ENCODE results near the gene AXIN1.

The AXIN1 gene

GRCh38 chr16:370979-371514, 18.5 kb upstream of the AXIN1 start:
- H3K4me1 ChIP-seq (ENCODE audit: low read length): peaks cover 5% of the 10 kb centered on the region; the same call in 1 of the 2 replicates
- no peaks in the 10 kb centered on the region for H3K36me3 ChIP-seq (replicated peaks; ENCODE audit: insufficient read depth, low read length)
- no peaks in the 10 kb centered on the region for H3K9me3 ChIP-seq (replicated peaks; ENCODE audit: insufficient read depth, low read length)
- DNase-seq: no peak
- no peaks in the 10 kb centered on the region for H4K20me1 ChIP-seq (ENCODE audit: insufficient read depth, low read length)
- H3F3A ChIP-seq (ENCODE audit: insufficient read depth, low read length): no peaks in the 10 kb centered on the region
- H3K27ac ChIP-seq (ENCODE audit: low read length): no peak overlapping the region
- H3K4me2 ChIP-seq (ENCODE audit: low read depth, low read length): peak overlapping the region; percentile 46
- no peaks in the 10 kb centered on the region for H3K27me3 ChIP-seq (replicated peaks; ENCODE audit: insufficient read depth, low read length)
- no peaks in the 10 kb centered on the region for H3K9me2 ChIP-seq (replicated peaks; ENCODE audit: insufficient read depth, low read length)
- H2AFZ ChIP-seq (ENCODE audit: low read length): peak overlapping the region; percentile 36
- 0 out of 2 replicates have a peak, but pooled peaks cover 6% of the 10 kb centered on the region for H3K79me2 ChIP-seq (ENCODE audit: low read length)
- no peak overlapping the region; the same call in 1 of the 2 replicates for H3K9ac ChIP-seq (ENCODE audit: low read length)
- no peak for TF ChIP-seq EZH2phosphoT487 (IDR thresholded peaks at IDR 0.05; ENCODE audit: low read length)
- no peak for TF ChIP-seq EZH2 (optimal IDR thresholded peaks at IDR 0.05; ENCODE audit: low read depth, low read length)
- TF ChIP-seq CTCF (IDR thresholded peaks at IDR 0.05; ENCODE audit: low read length): no peak
- H3K4me3 ChIP-seq (ENCODE audit: low read length): 0 out of 2 replicates have a peak overlapping the region, but pooled peaks have one; percentile 10

- peak; percentile 95 for DNase-seq
- no peaks in the 10 kb centered on the region for H3K36me3 ChIP-seq (replicated peaks; ENCODE audit: insufficient read depth, low read length)
- no peak within 1 kb of the TSS for H3K27ac ChIP-seq (ENCODE audit: low read length)
- H4K20me1 ChIP-seq (ENCODE audit: insufficient read depth, low read length): no peaks in the 10 kb centered on the region
- no peaks in the 10 kb centered on the region for H3K27me3 ChIP-seq (replicated peaks; ENCODE audit: insufficient read depth, low read length)
- peak within 1 kb of the TSS; percentile 20; the same call in 1 of the 2 replicates for H3K4me3 ChIP-seq (ENCODE audit: low read length)
- peak within 1 kb of the TSS; percentile 36 for H2AFZ ChIP-seq (ENCODE audit: low read length)
- H3K79me2 ChIP-seq (ENCODE audit: low read length): 0 out of 2 replicates have a peak, but pooled peaks cover 6% of the 10 kb centered on the region
- no peaks in the 10 kb centered on the region for H3K9me2 ChIP-seq (replicated peaks; ENCODE audit: insufficient read depth, low read length)
- TF ChIP-seq EZH2phosphoT487 (IDR thresholded peaks at IDR 0.05; ENCODE audit: low read length) (no peak), EZH2 (optimal IDR thresholded peaks at IDR 0.05; ENCODE audit: low read depth, low read length) (no peak), CTCF (IDR thresholded peaks at IDR 0.05; ENCODE audit: low read length) (no peak)
- peaks cover 5% of the 10 kb centered on the region; the same call in 1 of the 2 replicates for H3K4me1 ChIP-seq (ENCODE audit: low read length)
- no peaks in the 10 kb centered on the region for H3F3A ChIP-seq (ENCODE audit: insufficient read depth, low read length)
- H3K9ac ChIP-seq (ENCODE audit: low read length): no peak within 1 kb of the TSS; the same call in 1 of the 2 replicates
- no peaks in the 10 kb centered on the region for H3K9me3 ChIP-seq (replicated peaks; ENCODE audit: insufficient read depth, low read length)
- peak within 1 kb of the TSS; percentile 62 for H3K4me2 ChIP-seq (ENCODE audit: low read depth, low read length)
Measured at GRCh38 chr16:370443-370842, 17.9 kb upstream of the AXIN1 start, which contains the start of gene MRPL28. Gene MRPL28, minus strand, starts transcription at chr16:370538. Its CDS starts 320 bp downstream, at chr16:370218.

- Histone ChIP-seq H4K20me1 (ENCODE audit: insufficient read depth, low read length) (no peaks in the 10 kb centered on the region), H3K27ac (ENCODE audit: low read length) (no peak overlapping the region), H3K9ac (ENCODE audit: low read length) (no peak overlapping the region), H3K27me3 (replicated peaks; ENCODE audit: insufficient read depth, low read length) (no peaks in the 10 kb centered on the region), H3K4me2 (ENCODE audit: low read depth, low read length) (peak overlapping the region; percentile 62; the same call in 1 of the 2 replicates), H3K9me2 (replicated peaks; ENCODE audit: insufficient read depth, low read length) (no peaks in the 10 kb centered on the region), H3K4me3 (ENCODE audit: low read length) (peak overlapping the region; percentile 20; the same call in 1 of the 2 replicates), H3K36me3 (replicated peaks; ENCODE audit: insufficient read depth, low read length) (no peaks in the 10 kb centered on the region), H3K9me3 (replicated peaks; ENCODE audit: insufficient read depth, low read length) (no peaks in the 10 kb centered on the region), H3K79me2 (ENCODE audit: low read length) (0 out of 2 replicates have a peak, but pooled peaks cover 6% of the 10 kb centered on the region), H3K4me1 (ENCODE audit: low read length) (peaks cover 5% of the 10 kb centered on the region; the same call in 1 of the 2 replicates), H2AFZ (ENCODE audit: low read length) (no peak overlapping the region), H3F3A (ENCODE audit: insufficient read depth, low read length) (no peaks in the 10 kb centered on the region)
- TF ChIP-seq CTCF (IDR thresholded peaks at IDR 0.05; ENCODE audit: low read length): no peak
- TF ChIP-seq EZH2phosphoT487 (IDR thresholded peaks at IDR 0.05; ENCODE audit: low read length): no peak
- TF ChIP-seq EZH2 (optimal IDR thresholded peaks at IDR 0.05; ENCODE audit: low read depth, low read length): no peak
- DNase-seq: no peak
Measured at GRCh38 chr16:369866-370436, 17.4 kb upstream of the AXIN1 start.
